Panc1 (cell line): ENCODE measurements around the gene LDAF1. TPM values are rescaled to one million over a fixed set of nuclear protein-coding genes. Genes with fewer than 3 reads are reported as not detected.

Experiments used
- ATAC-seq: fragments of 200-7000 bp; cut with Tn5 transposase; 2 replicates; pipeline ENCODE4 v1.9.1; 2020; ENCODE audit warnings: mild to moderate bottlenecking, moderate library complexity
- BruUV-seq: library from RNA; stranded (reverse); fragments of 400-500 nt; replicated peaks from 2 replicates; lab custom pipeline; 2021; lab: Mats Ljungman, UMichigan
- CTCF ChIA-PET: fragments of 300-600 bp; sonication (Branson Sonifier 250); formaldehyde crosslinking; loops from one replicate; lab custom pipeline; 2022; ENCODE audit warnings: antibody characterized with exemption; lab: Charles Lee
- POLR2A ChIA-PET: fragments of 300-600 bp; sonication (Branson Sonifier 250); formaldehyde crosslinking; loops from one replicate; lab custom pipeline; 2022; ENCODE audit warnings: antibody characterized with exemption; lab: Charles Lee
- DNase-seq: peaks from one replicate; pipeline ENCODE4 v3.0.0-alpha.2; 2010; ENCODE audit warnings: low read depth, low spot score
- H3K27ac ChIP-seq: 2 replicates; pipeline ENCODE4 v1.5.1; 2011; ENCODE audit warnings: mild to moderate bottlenecking, low read length, inconsistent platforms
- H3K27me3 ChIP-seq: fragments of 200-500 bp; sonication (Bioruptor generic); 2 replicates; pipeline ENCODE4 v1.6.0; 2014; ENCODE audit warnings: low read length, inconsistent platforms; ENCODE audit not compliant: control insufficient read depth, insufficient read depth
- H3K36me3 ChIP-seq: fragments of 200-500 bp; sonication (Bioruptor generic); 2 replicates; pipeline ENCODE4 v1.5.1; 2014; ENCODE audit warnings: inconsistent platforms, mild to moderate bottlenecking, low read length, moderate library complexity; ENCODE audit not compliant: control insufficient read depth, insufficient read depth
- H3K4me1 ChIP-seq: 2 replicates; pipeline ENCODE4 v1.5.1; 2011; ENCODE audit warnings: inconsistent platforms, mild to moderate bottlenecking, low read length, moderate library complexity; ENCODE audit not compliant: control insufficient read depth, insufficient read depth
- H3K4me3 ChIP-seq, 2 experiments: 2 replicates each; pipeline ENCODE4 v1.5.1; 2011 to 2012; ENCODE audit warnings: low read depth in 2 of 2, low read length in 2 of 2, mild to moderate bottlenecking in 2 of 2, inconsistent platforms in 1 of 2, moderate library complexity in 1 of 2
- H3K9me3 ChIP-seq: fragments of 200-500 bp; sonication (Bioruptor generic); 2 replicates; pipeline ENCODE4 v1.5.1; 2014; ENCODE audit warnings: low read depth, mild to moderate bottlenecking, inconsistent platforms, low read length, moderate library complexity; ENCODE audit not compliant: control insufficient read depth, insufficient read depth
- POLR2AphosphoS5 ChIP-seq: IDR thresholded peaks from 2 replicates; pipeline ENCODE4 v1.6.1; 2012; ENCODE audit warnings: mild to moderate bottlenecking, low read depth, low read length, moderate library complexity
- SIN3A ChIP-seq: IDR thresholded peaks from 2 replicates; pipeline ENCODE4 v1.6.1; 2012; ENCODE audit warnings: low read depth, mild to moderate bottlenecking, low read length, moderate library complexity, borderline replicate concordance; ENCODE audit not compliant: insufficient read depth
- TCF7L2 ChIP-seq: IDR thresholded peaks from 2 replicates; pipeline ENCODE4 v1.6.1; 2011; ENCODE audit warnings: mild to moderate bottlenecking, low read depth, low read length, inconsistent platforms
- in situ Hi-C: cut with HindIII; loops from 2 replicates; pipeline ENCODE4 v1.10.0; 2016; ENCODE audit warnings: low sequenced_read_pairs, low pct_unique_long_range_greater_than_20kb
- intact Hi-C: fragments of 100-400 bp; cut with micrococcal nuclease; formaldehyde crosslinking; loops from one replicate; pipeline ENCODE4 v1.10.0; 2022; ENCODE audit not compliant: unreplicated experiment
- total RNA-seq: library from RNA; stranded (reverse); gene quantifications from one replicate; pipeline ENCODE4 v1.2.1, GENCODE V29; 2021; ENCODE audit not compliant: unreplicated experiment
- TF ChIP-seq, protein P1 (sequence below): fragments of 450-650 bp; IDR thresholded peaks from 2 replicates; pipeline ENCODE4 v1.5.1; 2017; ENCODE audit warnings: mild to moderate bottlenecking
- TF ChIP-seq, protein P2 (sequence below), 2 experiments: IDR thresholded peaks; 2 replicates each; pipeline ENCODE4 v1.6.1; 2011 to 2012; ENCODE audit warnings: low read depth in 2 of 2, control low read depth in 1 of 2, low read length in 1 of 2, mild to moderate bottlenecking in 1 of 2, moderate library complexity in 1 of 2; ENCODE audit not compliant: insufficient read depth in 1 of 2

The LDAF1 gene
- total RNA-seq, 1 experiment from 2014 or later = 15.2 TPM

- ChIA-PET POLR2A (interaction anchor here (0.6 kb wide), 1 partner anchor 97 kb away, joined by 16 read pairs; no protein-coding TSS in a partner anchor), CTCF (no interaction called here)
- ATAC-seq (no peak), DNase-seq (no peak)
- Histone ChIP-seq H3K4me3 (no peak overlapping the region), H3K4me1 (peaks cover 3% of the 10 kb centered on the region; the same call in 1 of the 2 replicates), H3K36me3 (no peaks in the 10 kb centered on the region; the same call in 1 of the 2 replicates), H3K27me3 (no peaks in the 10 kb centered on the region), H3K9me3 (no peaks in the 10 kb centered on the region), H3K27ac (no peak overlapping the region)
- TF ChIP-seq SIN3A = no peak
- no peak for TF ChIP-seq POLR2AphosphoS5
- TF ChIP-seq TCF7L2 = no peak
- TF ChIP-seq, protein P1, sequence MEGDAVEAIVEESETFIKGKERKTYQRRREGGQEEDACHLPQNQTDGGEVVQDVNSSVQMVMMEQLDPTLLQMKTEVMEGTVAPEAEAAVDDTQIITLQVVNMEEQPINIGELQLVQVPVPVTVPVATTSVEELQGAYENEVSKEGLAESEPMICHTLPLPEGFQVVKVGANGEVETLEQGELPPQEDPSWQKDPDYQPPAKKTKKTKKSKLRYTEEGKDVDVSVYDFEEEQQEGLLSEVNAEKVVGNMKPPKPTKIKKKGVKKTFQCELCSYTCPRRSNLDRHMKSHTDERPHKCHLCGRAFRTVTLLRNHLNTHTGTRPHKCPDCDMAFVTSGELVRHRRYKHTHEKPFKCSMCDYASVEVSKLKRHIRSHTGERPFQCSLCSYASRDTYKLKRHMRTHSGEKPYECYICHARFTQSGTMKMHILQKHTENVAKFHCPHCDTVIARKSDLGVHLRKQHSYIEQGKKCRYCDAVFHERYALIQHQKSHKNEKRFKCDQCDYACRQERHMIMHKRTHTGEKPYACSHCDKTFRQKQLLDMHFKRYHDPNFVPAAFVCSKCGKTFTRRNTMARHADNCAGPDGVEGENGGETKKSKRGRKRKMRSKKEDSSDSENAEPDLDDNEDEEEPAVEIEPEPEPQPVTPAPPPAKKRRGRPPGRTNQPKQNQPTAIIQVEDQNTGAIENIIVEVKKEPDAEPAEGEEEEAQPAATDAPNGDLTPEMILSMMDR = no peak
- TF ChIP-seq, protein P2, sequence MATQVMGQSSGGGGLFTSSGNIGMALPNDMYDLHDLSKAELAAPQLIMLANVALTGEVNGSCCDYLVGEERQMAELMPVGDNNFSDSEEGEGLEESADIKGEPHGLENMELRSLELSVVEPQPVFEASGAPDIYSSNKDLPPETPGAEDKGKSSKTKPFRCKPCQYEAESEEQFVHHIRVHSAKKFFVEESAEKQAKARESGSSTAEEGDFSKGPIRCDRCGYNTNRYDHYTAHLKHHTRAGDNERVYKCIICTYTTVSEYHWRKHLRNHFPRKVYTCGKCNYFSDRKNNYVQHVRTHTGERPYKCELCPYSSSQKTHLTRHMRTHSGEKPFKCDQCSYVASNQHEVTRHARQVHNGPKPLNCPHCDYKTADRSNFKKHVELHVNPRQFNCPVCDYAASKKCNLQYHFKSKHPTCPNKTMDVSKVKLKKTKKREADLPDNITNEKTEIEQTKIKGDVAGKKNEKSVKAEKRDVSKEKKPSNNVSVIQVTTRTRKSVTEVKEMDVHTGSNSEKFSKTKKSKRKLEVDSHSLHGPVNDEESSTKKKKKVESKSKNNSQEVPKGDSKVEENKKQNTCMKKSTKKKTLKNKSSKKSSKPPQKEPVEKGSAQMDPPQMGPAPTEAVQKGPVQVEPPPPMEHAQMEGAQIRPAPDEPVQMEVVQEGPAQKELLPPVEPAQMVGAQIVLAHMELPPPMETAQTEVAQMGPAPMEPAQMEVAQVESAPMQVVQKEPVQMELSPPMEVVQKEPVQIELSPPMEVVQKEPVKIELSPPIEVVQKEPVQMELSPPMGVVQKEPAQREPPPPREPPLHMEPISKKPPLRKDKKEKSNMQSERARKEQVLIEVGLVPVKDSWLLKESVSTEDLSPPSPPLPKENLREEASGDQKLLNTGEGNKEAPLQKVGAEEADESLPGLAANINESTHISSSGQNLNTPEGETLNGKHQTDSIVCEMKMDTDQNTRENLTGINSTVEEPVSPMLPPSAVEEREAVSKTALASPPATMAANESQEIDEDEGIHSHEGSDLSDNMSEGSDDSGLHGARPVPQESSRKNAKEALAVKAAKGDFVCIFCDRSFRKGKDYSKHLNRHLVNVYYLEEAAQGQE (IDR thresholded peaks at IDR 0.05; ENCODE audit: insufficient read depth in 1 of 2, low read depth in 2 of 2, low read length in 1 of 2) = no peak
- in situ Hi-C loops = no loop called here
- BruUV-seq = TSS peak; percentile 63
- intact Hi-C loops = no loop called here
Measured at GRCh38 chr16:21161211-21161610, 2.7 kb downstream of the LDAF1 start.

DNA sequence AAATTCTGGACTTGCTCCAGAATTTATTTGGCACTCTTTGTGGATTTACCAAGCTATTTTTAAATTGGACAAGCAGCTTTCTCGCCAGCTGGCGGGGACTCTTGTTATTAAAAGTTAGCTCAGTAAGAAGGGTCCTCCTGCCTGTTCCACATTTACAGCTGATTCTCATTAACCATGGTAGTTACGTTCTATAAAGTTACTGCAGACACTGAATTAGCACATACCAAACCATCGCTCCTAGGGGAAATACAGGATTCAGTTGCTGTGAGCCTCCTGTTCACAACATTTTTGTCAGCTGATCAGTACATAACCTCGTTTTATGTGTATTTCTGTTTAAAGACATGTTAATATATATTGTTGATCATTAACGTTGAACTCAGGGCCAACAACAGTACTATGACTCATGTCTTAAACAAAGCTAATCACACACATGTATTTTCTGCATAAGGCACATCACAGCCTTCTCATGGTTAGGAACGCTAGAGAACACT, 4.2 kb downstream of the LDAF1 start:
- Histone ChIP-seq H3K9me3 (no peaks in the 10 kb centered on the region), H3K27ac (no peak overlapping the region), H3K4me1 (peaks cover 3% of the 10 kb centered on the region; the same call in 1 of the 2 replicates), H3K27me3 (no peaks in the 10 kb centered on the region), H3K36me3 (no peaks in the 10 kb centered on the region; the same call in 1 of the 2 replicates), H3K4me3 (no peak overlapping the region)
- no TSS peak for BruUV-seq
- TF ChIP-seq, protein P1 = no peak
- TF ChIP-seq POLR2AphosphoS5 (no peak), SIN3A (no peak), TCF7L2 (no peak)
- TF ChIP-seq, protein P2 (IDR thresholded peaks at IDR 0.05; ENCODE audit: insufficient read depth in 1 of 2, low read depth in 2 of 2, low read length in 1 of 2) = no peak
- POLR2A ChIA-PET = no interaction called here
- ATAC-seq (no peak), DNase-seq (no peak)
- CTCF ChIA-PET = no interaction called here
- intact Hi-C loops = no loop called here
- in situ Hi-C loops = no loop called here
